HG03280 (cell line): ENCODE data around the gene CARD6.
"Not testable (repeated sequence)": the region's sequence is repeated elsewhere in the genome, so short reads cannot be mapped to it uniquely, and the experiment has no call there.

ENCODE experiments used
- ATAC-seq: cut with Tn5 transposase; IDR thresholded peaks from one replicate; pipeline ENCODE4 v1.9.1; 2021; ENCODE audit warnings: mild to moderate bottlenecking, moderate library complexity; ENCODE audit not compliant: unreplicated experiment

CARD6 gene

GRCh38 chr5:40827188-40827977 is 13.8 kb upstream of the CARD6 start:
- ATAC-seq = no peak

- no peak for ATAC-seq
Measured at GRCh38 chr5:40828021-40828631, 13.0 kb upstream of the CARD6 start.

GRCh38 chr5:40828690-40829661 is 12.2 kb upstream of the CARD6 start:
- no peak for ATAC-seq

- no peak for ATAC-seq
Measured at GRCh38 chr5:40829748-40830533, 11.2 kb upstream of the CARD6 start.

- ATAC-seq = no peak
Measured at GRCh38 chr5:40831346-40832210, 9.6 kb upstream of the CARD6 start.

GRCh38 chr5:40832345-40832744 is 8.8 kb upstream of the CARD6 start:
- no peak for ATAC-seq

- ATAC-seq = no peak
Measured at GRCh38 chr5:40833712-40834229, 7.4 kb upstream of the CARD6 start.

- no peak for ATAC-seq
Measured at GRCh38 chr5:40834391-40834848, 6.7 kb upstream of the CARD6 start.

GRCh38 chr5:40834849-40835787 is 6.0 kb upstream of the CARD6 start, which contains the start of gene RPL37:
RPL37 (minus strand) TSS chr5:40835222; CDS start chr5:40835185, 37 bp downstream.
- peak; percentile 98 for ATAC-seq

- ATAC-seq = no peak
Measured at GRCh38 chr5:40838086-40838485, 3.1 kb upstream of the CARD6 start.

- ATAC-seq = no peak
Measured at GRCh38 chr5:40842351-40842750, 1.2 kb downstream of the CARD6 start.

- ATAC-seq = no peak
Measured at GRCh38 chr5:40844565-40844964, 3.4 kb downstream of the CARD6 start.

- no peak for ATAC-seq
Measured at GRCh38 chr5:40846371-40846770, 5.2 kb downstream of the CARD6 start.

GRCh38 chr5:40847525-40847924 is 6.4 kb downstream of the CARD6 start:
- no peak for ATAC-seq

GRCh38 chr5:40853632-40854192 is 12.5 kb downstream of the CARD6 start:
- ATAC-seq = no peak

GRCh38 chr5:40860711-40861110 is 19.5 kb downstream of the CARD6 start:
- no peak for ATAC-seq

- not testable (repeated sequence) for ATAC-seq
Measured at GRCh38 chr5:40865004-40865403, 23.8 kb downstream of the CARD6 start.

GRCh38 chr5:40866844-40867243 is 25.7 kb downstream of the CARD6 start:
- ATAC-seq = no peak
